Measurements from ENCODE around the gene STK26. TPM values are rescaled to one million over a fixed set of nuclear protein-coding genes. Genes with fewer than 3 reads are reported as not detected.

STK26 gene
- total and polyA plus RNA-seq, 2 of the 4 experiments (the other 2 are of a cell fraction) = 0.17 to 0.18 TPM

DNA sequence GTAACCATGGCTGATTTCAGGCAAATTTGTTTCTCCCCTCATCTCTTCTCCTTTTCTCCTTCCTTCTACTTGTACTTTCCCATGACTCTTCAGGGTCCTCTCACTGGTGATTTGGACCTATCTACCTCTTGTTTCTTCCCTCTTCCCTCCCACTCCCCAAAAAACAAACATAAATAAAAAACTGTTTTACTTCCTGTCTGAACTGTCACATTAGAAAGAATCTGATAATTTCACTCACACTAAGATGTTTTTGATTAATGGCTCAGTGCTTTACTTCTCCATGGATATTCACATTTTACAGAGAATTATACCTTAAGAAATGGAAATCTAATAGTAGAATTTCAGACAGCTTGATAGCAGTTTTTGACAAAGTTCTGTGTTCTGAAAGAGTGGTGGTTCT lies 7.2 kb downstream of the STK26 start:
- Histone ChIP-seq H3K4me2 (ENCODE audit: low read depth, low read length) (no peak overlapping the region), H2BK5ac (ENCODE audit: low read depth, low read length, poor library complexity, severe bottlenecking) (no peak overlapping the region), H2BK120ac (ENCODE audit: low read depth, low read length) (no peak overlapping the region), H3K4ac (ENCODE audit: low read depth, low read length) (no peak overlapping the region), H3K27me3 (ENCODE audit: control insufficient read depth, insufficient read depth, low read length) (no peaks in the 10 kb centered on the region), H2AFZ (replicated peaks; ENCODE audit: low read length, poor library complexity) (no peak overlapping the region), H3K9me3 (ENCODE audit: control insufficient read depth, insufficient read depth, low read length) (no peaks in the 10 kb centered on the region), H3K56ac (ENCODE audit: extremely low read depth, insufficient read depth, low read length) (no peak overlapping the region), H2AK5ac (ENCODE audit: low read depth, low read length) (no peak overlapping the region), H4K91ac (ENCODE audit: insufficient read depth, low read depth, low read length) (no peak overlapping the region), H4K20me1 (ENCODE audit: insufficient read depth, low read length) (no peaks in the 10 kb centered on the region), H2AK9ac (replicated peaks; ENCODE audit: low read depth, low read length, poor library complexity) (no peak overlapping the region), H3K36me3 (ENCODE audit: control insufficient read depth, insufficient read depth, low read length) (no peaks in the 10 kb centered on the region), H3K4me3 (ENCODE audit: insufficient read depth, low read depth, low read length) (no peak overlapping the region), H2BK15ac (ENCODE audit: low read depth, low read length) (no peak overlapping the region), H3K14ac (replicated peaks; ENCODE audit: low read depth, low read length) (no peak overlapping the region), H3K4me1 (ENCODE audit: control insufficient read depth, insufficient read depth, low read length) (no peaks in the 10 kb centered on the region), H3K79me1 (ENCODE audit: low read depth in 1 of 2, low read length in 2 of 2) (no peaks in the 10 kb centered on the region), H3K18ac (ENCODE audit: low read depth, low read length) (no peak overlapping the region), H3K9ac (ENCODE audit: low read depth, low read length) (no peak overlapping the region), H2BK20ac (ENCODE audit: low read depth, low read length) (no peak overlapping the region), H3K9me1 (ENCODE audit: insufficient read depth, low read length) (no peaks in the 10 kb centered on the region), H4K5ac (ENCODE audit: low read depth, low read length) (no peak overlapping the region), H3K23ac (ENCODE audit: low read depth, low read length) (no peak overlapping the region), H3K27ac (ENCODE audit: insufficient read depth, low read length) (no peak overlapping the region), H4K8ac (ENCODE audit: low read depth in 2 of 2, low read length in 2 of 2) (no peak overlapping the region)
- CTCF ChIA-PET = interaction anchor here (0.6 kb wide), 1 partner anchor 343 kb away, joined by 4 read pairs; no protein-coding TSS in a partner anchor
- POLR2A ChIA-PET (ENCODE audit: unreplicated experiment) = no interaction called here
- BruUV-seq (replicated peaks) = no TSS peak
- DNase-seq = no peak
- TF ChIP-seq CEBPB (IDR thresholded peaks at IDR 0.05; ENCODE audit: low read depth, low read length) (no peak), MXI1 (IDR thresholded peaks at IDR 0.05; ENCODE audit: borderline replicate concordance, low read depth, low read length) (no peak), FOS (IDR thresholded peaks at IDR 0.05; ENCODE audit: low read depth, low read length) (no peak), MAFK (IDR thresholded peaks at IDR 0.05; ENCODE audit: low read depth, low read length) (no peak), USF2 (IDR thresholded peaks at IDR 0.05; ENCODE audit: low read depth, low read length) (no peak), SMC3 (IDR thresholded peaks at IDR 0.05; ENCODE audit: low read depth, low read length) (no peak), POLR2A (IDR thresholded peaks at IDR 0.05; ENCODE audit: low read depth, low read length) (no peak), CTCF (conservative IDR thresholded peaks at IDR 0.05; ENCODE audit: low read depth, low read length) (no peak), BHLHE40 (IDR thresholded peaks at IDR 0.05; ENCODE audit: low read depth, low read length) (no peak), RAD21 (IDR thresholded peaks at IDR 0.05; ENCODE audit: low read length) (no peak), CHD1 (IDR thresholded peaks at IDR 0.05; ENCODE audit: low read depth, low read length) (no peak), RFX5 (IDR thresholded peaks at IDR 0.05; ENCODE audit: low read depth, low read length) (no peak), NFE2L2 (IDR thresholded peaks at IDR 0.05; ENCODE audit: low read depth, low read length) (no peak), MAZ (IDR thresholded peaks at IDR 0.05; ENCODE audit: borderline replicate concordance, low read depth, low read length) (no peak), RCOR1 (IDR thresholded peaks at IDR 0.05; ENCODE audit: insufficient replicate concordance, low read length) (no peak)
- TF ChIP-seq, protein P1, sequence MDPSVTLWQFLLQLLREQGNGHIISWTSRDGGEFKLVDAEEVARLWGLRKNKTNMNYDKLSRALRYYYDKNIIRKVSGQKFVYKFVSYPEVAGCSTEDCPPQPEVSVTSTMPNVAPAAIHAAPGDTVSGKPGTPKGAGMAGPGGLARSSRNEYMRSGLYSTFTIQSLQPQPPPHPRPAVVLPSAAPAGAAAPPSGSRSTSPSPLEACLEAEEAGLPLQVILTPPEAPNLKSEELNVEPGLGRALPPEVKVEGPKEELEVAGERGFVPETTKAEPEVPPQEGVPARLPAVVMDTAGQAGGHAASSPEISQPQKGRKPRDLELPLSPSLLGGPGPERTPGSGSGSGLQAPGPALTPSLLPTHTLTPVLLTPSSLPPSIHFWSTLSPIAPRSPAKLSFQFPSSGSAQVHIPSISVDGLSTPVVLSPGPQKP (IDR thresholded peaks at IDR 0.05; ENCODE audit: borderline replicate concordance, low read depth, low read length) = no peak
- intact Hi-C loops (cut with micrococcal nuclease) (no loop called here), in situ Hi-C loops (cut with MboI; ENCODE audit: low sequenced_read_pairs) (no loop called here), dilution Hi-C loops (cut with HindIII; ENCODE audit: low sequenced_read_pairs, unreplicated experiment) (no loop called here)
- no peak for ATAC-seq (ENCODE audit: low read depth)
